Fibroblast of gingiva (primary cell): ENCODE data around the gene TEC.
"Not testable (repeated sequence)": the region's sequence is repeated elsewhere in the genome, so short reads cannot be mapped to it uniquely, and the experiment has no call there.

Experiments used
- DNase-seq: peaks from one replicate; pipeline ENCODE4 v3.0.0-alpha.2; 2011; ENCODE audit warnings: low read depth

Gene TEC

DNA sequence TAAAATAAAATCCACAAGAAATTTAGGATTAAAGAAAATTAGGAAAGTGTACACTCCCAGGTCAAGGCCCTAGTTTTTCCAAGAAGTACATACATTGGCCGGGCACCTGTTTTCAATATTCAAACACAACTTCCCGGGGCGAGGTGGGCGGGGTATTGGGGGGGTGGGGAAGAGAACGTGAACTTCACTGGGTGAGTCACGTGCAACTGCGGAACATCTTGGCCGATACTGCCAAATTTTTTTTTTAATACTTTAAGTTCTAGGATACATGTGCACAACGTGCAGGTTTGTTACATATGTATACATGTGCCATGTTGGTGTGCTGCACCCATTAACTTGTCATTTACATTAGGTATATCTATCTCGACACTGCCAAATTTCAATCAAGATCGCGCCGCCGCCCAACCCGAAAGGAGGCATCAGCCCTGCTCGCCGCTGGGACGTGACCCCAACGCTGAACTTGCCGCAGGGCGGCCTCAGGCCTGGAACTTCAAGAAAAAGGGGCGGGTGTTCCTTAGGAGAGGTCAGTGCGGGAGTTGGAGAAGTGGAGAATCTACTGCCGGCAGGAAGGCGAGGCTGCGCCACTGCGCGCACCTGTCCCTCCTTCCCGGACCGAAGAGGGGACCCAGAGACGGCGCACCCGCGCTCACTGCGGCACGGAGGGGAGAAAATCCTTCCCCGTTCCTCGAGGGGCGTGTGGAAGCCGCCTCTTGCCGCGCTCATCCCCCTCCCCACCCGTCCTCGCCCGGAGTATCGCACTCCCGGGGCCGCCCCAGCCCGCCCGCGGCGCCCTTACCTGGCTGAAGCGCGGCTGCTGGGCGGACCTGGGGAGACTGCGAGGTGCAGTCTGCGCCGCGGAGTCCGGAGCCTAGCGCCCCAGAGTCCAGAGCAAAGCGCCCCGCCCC is at the start of gene TEC:
Gene TEC, minus strand, starts transcription at position 883 of the 905 bp plus-strand sequence. CDS start 41,224 bp downstream, outside the sequence.
- peak; percentile 57 for DNase-seq

DNA sequence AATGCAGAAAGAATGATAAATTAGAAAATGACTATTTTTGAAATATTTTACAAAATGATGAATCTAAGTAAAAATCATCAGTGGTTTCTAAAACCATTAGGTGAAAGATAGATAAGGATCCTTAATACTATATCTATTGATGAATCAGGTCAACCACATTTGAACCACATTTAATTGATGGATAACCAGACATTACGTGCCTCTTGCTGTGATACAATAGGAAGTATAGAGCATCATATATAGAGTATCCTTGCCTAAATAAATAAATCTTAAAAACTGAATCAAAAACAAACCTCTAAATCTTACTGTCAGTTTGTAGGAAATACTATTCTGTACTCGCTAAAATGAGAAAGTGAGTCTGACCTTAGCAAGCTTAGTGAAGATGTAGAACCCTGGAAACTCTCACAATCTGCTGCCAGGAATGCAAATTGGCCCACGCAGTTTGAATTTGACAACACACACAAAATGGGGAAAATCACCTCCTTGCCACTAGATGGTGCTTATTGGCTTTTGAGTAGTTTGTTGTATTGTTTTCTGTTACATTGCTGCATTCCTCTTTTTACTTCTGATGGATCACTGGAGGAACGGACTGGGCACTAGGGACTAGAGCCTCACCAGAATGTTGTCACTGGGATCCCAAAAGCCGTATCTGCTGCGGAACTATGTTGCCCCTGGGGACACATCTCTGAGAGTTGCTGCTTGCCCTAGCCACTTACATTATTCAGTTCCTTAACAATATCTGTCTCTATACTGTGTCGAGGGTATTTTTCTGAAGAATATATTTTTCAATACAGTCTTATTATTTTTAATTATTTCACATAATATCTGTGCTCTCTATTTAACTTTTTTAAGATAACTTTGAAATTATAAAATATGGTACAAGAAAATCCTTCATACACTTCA is 46.3 kb upstream of the TEC start:
- DNase-seq = peak; percentile 63

DNA sequence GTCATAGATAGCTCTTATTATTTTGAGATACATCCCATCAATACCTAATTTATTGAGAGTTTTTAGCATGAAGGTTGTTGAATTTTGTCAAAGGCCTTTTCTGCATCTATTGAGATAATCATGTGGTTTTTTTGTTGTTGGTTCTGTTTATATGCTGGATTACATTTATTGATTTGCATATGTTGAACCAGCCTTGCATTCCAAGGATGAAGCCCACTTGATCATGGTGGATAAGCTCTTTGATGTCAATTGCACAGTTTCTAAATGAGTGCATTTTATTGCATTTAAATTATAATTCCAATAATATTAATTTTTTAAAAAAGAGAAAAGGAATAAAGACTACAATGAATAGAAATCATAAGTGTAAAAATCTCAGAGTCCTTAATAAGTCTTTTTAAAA is 45.1 kb upstream of the TEC start:
- not testable (repeated sequence) for DNase-seq

DNA sequence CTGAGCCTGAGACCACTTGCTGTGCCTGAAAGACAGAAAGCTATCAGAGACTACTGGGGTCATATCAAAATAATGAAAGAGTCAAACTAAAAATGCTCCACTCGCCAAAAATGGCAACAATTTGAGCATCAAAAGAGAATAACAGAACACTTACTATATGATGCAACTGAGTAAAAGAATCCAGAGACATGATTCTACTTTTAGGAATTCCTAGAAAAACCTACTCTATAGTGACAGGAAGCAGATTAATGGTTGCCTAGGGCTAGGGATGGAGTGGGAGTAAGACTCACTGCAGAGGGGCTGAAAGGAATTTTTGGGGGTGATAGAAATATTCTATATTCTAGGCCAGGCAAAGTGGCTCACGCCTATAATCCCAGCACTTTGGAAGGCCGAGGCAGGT is 42.3 kb upstream of the TEC start:
- no peak for DNase-seq

DNA sequence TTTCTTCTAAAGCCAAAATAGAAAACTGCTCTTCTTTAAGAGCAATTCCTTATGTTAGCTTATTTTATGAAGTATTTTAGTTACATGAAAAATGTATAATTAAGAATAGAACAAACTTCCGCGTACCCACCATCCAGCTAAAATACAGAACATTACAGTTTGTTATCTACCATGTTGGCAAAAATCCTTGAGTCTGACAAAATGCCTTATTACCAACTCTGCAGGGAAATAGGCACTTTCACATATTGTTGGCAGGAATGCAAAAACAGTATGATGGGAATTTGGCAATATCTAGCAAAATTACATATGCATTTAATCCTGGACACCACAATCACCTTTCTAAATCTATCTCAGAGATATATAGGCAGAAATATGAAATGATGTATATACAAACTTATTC is 39.3 kb upstream of the TEC start:
- no peak for DNase-seq

DNA sequence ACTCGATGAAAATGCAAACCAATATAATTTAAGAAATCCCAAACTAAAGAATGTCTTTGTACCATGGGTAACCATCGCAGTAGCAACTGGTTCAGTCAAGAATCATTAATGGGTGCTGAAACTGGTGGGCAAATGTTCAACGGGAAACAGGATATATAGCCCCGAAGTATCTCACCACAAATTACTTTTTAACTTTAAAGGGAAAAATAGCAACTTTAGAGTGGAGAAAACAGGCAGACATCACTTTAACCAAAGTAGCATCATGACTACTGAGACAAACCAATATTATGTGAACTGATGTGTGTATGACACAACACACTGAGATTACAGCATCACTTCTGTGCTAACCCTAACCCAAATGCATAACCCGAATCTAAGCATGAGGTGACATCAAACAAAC is 37.9 kb upstream of the TEC start:
- DNase-seq = no peak

DNA sequence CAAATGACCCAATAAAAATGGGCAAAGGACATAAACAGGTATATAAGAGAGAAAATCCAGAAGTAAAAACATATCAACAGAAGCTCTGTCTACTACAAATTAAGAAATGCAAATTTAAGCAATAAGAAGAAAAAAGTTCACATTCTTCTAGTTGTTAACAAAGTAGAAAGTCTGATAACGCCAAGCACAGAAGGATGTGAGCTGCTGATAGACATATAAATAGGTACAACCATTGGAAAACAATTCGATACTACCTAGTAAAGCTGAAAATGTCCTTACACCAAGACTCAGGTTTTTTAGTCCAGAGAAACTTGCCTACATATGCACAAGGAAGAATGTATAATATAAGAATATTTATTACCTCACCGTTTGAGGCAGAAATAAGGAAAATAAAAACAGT is 35.9 kb upstream of the TEC start:
- DNase-seq = no peak

DNA sequence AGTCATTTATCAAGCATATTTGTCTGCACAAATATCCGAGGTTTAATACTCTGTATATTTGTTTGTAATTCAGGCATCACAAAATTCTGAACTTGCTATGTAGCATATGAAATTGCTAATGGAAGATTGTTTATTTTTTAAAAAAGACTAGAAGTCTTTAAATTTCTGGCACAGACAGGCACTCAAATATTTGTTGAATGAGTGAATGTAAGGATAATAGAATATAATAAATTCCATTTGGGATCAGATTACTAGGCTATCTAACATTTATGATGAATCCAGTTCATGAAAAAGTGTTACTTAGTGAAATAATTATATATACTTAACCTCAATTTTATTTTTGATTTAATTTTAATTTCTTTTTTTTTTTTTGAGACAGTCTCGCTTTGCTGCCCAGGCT is 30.4 kb upstream of the TEC start:
- DNase-seq = peak; percentile 67

DNA sequence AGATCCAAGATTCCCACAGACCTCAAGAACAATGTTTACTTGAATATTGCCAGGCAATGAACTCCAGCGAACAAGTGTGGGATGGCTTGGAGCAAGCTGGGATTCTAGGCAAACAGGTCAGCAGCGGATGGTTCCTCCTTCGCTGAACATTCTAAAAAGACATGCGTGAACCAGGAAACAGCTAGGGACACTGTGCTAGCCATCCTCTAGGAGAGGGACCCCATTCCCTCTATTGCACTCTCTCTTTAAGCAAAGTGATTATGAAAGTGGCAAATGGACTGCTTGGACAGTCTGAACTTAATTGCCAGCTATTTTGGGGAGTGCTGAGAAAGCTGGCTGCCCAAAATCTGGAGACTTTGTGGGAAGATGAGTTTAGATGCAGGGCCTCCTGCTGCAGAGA is 29.9 kb upstream of the TEC start:
- DNase-seq = peak; percentile 11

DNA sequence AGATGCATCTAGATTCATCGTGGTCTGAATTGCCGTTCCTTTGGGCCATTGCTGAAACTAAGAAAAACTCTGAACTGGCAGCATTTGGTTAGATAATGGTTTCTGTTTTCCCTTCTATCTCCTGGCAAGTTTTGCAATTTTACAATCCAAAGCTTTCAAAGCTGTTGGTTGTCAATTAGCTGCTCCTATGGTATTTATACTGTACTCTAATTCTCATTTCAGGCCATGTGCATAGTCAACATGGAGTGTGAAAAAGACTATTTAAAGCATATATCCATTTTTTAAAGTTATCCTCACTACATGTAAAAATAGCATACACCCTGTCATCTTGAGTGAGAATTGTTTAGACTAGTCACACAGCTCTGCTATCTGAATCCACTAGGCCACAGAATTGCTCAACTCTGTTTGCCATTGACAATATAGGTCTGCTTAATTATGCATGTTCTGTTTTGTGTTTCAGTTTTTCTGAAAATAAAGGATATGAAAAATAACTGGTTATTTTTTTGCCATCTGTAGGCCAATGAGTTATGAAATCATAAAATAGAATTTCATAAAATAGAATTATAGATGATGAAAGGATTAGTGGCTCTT is 27.7 kb upstream of the TEC start:
- DNase-seq = peak; percentile 23

DNA sequence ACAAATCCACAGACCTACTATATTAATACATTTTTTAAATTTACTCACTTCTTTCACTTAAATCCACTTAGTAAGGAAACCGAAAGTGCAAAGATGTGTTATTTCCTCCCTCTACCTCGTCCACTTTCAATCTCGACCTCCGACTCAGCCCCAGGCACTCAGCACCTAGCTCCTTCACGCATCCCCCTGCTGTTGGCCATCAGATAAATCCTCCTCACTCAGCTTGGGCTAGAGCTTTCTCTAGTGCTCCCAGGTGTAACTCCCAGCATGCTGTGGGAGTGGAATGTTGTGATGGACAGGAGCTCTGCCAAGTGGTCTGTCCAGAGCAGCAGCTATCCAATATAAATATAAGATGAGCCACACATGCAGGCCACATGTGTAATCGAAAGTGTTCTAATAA is 26.7 kb upstream of the TEC start:
- DNase-seq = no peak

DNA sequence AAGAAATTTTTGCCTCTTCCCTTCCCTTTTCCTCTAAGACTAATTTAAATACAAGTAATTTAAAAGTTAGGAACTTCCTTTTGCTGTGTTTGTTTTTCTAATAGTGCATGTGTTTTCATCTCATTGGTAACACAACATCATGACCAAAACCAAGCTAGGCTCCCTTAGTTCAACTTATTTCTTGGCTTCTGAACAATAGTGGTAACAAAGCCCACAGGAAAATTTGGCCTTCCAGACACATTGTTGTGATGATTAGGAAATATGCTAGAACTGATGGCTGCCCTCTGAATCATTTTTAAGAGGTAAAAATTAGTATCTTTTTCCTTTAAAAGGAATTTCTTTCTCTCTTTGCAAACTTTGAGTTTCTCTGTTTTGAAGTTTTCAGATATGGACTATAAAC is 25.5 kb upstream of the TEC start:
- DNase-seq = peak; percentile 61

DNA sequence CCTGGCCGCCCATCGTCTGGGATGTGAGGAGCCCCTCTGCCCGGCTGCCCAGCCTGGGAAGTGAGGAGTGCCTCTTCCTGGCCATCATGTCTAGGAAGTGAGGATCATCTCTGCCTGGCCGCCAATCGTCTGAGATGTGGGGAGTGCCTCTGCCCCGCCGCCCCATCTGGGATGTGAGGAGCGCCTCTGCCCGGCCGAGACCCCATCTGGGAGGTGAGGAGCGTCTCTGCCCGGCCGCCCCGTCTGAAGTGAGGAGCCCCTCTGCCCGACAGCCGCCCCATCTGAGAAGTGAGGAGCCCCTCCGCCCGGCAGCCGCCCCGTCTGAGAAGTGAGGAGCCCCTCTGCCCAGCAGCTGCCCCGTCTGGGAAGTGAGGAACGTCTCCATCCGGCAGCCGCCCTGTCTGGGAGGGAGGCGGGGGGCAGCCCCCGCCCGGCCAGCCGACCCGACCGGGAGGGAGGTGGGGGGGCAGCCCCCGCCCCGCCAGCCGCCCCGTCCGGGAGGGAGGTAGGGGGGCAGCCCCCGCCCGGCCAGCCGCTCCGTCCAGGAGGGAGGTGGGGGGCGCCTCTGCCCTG is 22.7 kb upstream of the TEC start:
- DNase-seq = not testable (repeated sequence)

DNA sequence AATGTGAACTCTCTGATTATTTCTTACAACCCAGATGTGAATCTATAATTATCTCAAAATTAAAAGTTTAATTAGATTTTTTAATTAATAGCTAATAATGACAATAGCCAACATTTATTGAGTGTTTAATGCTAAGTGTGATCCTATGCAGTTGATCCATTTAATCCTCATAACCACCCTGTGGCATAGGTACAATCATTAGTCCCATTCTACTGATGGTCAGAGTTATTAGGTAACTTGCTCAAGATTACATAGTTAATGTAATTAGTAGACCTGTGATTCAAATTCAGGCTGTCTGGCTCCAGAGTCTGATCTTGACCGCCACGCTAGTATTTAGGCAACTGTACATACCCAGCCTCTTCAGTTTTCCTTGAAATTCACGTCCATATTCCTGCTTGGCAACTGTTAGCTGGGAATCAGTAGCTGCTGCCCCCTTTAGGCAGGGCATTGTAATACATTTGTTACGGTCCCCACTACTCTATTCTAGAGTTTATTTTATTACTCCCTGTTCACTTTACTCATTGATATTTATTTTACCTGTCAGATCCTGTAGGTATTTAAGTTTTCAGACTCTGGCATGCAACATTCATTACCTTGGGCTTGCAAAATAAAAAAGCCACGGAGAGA is 20.6 kb upstream of the TEC start:
- DNase-seq = no peak

DNA sequence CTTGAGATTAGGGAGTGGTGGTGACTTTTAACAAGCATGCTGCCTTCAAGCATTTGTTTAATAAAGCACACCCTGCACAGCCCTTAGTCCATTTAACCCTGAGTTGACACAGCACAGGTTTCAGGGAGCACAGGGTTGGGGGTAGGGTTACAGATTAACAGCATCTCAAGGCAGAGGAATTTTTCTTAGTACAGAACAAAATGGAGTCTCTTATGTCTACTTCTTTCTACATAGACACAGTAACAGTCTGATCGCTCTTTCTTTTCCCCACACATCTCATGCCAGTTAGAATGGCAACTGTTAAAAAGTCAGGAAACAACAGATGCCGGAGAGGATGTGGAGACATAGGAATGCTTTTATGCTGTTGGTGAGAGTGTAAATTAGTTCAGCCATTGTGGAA is 16.4 kb upstream of the TEC start:
- not testable (repeated sequence) for DNase-seq

DNA sequence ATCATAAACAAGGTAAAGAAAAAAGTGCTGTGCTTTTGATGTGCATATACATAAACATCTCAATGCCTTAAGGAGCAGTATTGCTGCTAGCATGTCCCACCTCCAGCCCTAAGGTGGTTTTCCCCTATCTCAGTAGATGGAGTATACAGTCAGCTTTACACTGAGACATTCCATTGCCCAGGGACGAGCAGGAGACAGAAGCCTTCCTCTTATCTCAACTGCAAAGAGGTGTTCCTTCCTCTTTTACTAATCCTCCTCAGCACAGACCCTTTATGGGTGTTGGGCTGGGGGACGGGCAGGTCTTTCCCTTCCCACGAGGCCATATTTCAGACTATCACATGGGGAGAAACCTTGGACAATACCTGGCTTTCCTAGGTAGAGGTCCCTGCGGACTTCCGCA is 16.0 kb upstream of the TEC start:
- DNase-seq = not testable (repeated sequence)

DNA sequence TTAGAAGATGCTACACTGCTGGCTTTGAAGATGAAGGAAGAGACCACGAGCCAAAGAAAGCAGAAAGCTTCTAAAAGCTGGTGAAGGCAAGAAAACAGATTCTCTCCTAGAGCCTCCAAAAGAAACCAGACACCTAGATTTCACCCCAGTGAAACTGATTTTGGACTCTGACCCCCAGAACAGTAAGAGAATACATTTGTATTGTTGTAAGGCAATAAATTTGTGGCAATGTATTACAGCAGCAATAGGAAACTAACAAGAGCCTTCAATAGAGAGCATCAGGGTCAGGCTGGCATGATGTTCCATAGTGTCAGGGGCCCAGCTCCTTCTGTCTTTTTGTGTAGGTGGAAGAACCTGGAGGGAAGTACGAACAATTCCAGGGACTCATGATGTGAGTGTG is 6.0 kb upstream of the TEC start:
- no peak for DNase-seq

DNA sequence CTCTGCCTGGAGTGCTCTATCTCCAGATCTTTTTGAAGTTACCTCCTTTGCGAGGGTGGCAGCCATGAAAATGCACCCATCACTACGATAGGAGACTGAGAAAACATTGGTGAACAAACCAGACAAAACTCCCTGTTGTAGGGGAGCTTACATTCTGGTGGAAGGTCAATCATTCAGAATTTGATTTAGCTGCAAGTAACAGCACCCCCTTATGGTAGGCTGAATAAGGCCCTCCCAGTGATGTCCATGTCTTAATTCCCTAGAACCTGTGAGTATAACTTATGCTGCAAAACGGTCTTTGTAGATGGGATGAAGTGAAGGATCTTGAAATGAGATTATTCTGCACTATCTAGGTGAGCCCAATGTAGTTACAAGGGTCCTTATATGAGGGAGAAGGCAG is 5.6 kb upstream of the TEC start:
- DNase-seq = peak; percentile 54

DNA sequence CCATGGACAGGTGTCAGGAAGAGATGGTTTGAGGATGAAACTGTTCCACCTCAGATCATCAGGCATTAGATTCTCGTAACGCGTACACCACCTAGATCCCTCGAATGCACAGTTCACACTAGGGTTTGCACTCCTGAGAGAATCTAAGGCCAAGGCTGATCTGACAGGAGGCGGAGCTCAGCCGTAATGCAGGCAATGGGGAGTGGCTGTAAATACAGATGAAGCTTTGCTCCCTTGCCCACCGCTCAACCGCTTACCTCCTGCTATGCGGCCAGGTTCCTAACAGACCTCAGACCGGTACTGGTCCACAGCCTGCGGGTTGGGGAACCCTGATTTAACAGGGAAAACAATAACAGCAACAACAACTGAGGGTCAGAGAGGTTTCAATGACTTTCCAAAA is 2.0 kb upstream of the TEC start:
- DNase-seq = no peak

DNA sequence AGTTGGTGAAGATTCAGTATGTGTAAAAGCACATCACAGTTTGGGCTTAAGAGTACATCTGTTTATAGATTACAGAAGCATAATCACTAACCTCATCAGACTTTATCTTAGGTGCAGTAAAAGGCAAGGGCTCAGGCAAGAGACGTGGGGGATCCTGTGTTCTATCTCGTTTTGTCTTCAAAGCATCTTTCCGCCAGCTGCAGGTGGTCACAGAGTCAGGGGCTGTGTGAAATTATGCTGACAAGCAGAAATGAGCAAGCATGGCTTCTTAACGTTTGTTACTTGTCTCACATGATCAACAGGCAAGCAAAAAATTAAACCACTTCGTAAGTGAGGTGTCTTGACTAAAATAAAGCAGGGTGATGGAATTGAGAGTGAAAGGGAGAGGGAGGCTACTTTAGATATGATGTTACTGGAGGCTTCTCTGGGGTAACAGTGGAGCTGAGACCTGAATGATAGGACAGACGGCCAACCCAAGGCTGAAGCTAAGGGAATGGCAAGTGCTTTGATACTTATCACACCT is 1.4 kb upstream of the TEC start:
- no peak for DNase-seq

DNA sequence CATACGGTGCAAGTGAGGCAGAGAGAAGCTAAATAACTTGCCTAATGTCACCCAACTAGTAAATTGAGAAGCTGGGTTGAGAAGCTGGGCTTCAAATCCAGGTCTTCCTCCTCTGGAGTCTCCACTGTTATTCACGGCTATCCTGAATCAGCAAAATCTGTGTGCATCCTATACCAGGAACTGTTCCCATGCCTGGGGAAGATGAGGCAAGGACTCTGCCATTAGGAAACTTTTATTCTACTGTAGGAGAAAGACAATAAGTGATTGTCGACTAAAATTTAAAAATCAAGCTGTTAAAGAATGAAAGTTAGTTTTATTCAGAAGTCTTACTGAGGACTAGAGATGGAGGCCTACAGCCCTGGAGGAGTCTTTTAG is 872 bp upstream of the TEC start:
- DNase-seq = no peak
